ENCODE measurements around the gene SKOR1.

SKOR1 gene

GRCh38 chr15:67794832-67795574, 30.3 kb upstream of the SKOR1 start:
- DNase-seq (ENCODE audit: low spot score), result no peak

GRCh38 chr15:67796196-67797127, 28.8 kb upstream of the SKOR1 start:
- DNase-seq (ENCODE audit: low spot score), result no peak

DNA sequence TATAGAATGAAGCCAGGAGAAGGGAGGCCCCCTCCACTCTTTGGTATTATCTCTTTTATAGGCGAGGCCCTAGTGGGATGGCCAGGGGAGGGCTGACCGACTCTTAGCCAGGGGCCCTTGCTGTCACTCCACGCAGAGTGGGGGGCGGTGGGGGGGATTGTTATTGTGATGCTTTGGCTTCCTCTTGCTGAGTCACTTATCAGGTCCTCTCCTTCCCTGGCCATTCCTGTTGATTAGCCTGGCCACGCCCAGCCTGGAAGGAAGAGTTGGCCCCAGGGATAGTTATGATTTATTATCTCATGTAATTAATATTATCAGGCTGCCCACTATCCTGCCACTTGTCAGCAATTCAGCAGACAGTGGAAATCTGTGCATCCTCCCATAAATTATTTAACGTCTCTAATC, 25.5 kb upstream of the SKOR1 start:
- no peak for DNase-seq (ENCODE audit: low spot score)

- DNase-seq (ENCODE audit: low spot score), result no peak
Measured at GRCh38 chr15:67801142-67801541, 24.2 kb upstream of the SKOR1 start.

DNA sequence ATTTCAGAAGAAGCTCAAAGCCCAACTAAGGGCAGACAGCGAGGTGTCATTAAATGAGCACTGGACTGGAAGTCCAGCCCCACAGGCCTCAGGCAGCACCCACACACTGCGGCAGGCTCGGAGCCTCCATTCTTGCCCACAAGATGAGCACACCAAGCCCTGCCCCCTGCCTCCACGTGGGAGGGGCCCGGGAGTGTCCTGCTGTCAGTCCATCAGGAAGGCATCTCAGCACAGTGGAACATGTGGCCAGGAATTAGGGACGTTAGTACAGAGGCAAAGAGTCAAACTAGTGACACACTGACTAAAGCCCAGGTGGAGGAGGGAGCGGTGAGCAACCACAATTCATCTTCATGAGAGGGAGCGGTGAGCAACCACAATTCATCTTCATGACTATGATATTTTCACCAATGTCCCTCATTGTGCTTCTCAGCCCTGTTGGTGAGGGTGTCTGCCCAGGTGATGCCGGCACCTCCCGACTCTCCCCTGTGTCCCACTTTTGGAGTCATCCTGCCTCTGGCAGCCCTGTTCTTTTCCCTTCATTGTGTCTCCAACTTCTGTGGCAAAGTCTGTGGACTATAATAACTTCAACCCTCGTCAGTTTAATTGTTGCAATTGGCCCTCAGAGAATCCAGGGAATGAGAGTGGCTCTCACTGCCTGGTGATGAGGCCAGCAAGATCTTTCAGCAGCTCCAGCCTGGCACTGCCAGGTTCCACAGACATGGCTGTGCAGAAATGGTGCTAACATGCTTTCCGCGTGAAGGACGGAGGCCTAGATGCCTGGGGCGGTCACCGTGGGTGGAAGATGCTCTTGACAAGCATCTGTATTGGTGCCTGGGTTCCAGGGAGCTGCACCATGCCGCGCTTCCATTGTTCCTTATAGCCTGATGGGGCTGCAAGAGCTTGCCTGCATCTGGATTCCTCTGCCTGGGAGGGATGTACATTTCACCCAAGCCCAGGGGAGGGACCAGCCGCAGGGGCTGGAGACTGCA, 23.1 kb upstream of the SKOR1 start:
- no peak for DNase-seq (ENCODE audit: low spot score)

DNA sequence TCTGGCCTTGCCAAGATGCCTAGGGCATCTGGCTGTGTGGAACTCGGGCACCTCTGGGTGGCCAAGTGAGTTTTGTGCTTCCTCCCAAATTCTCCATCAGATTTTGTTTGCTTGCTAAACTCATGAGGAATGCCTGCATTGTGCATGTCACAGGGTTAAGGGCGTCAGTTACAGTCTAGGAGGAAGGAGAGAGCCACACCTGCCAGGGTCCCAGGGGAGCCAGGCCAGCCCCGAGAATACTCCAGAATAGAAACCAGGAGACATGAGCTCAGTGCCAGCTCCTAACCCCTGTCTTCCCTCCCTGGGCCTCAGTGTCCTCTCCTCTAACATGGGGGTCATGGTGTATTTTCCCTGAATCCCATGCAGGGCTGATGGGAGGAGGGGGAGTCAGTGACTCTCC, 22.0 kb upstream of the SKOR1 start:
- DNase-seq (ENCODE audit: low spot score), result no peak

- DNase-seq (ENCODE audit: low spot score), result no peak
Measured at GRCh38 chr15:67803996-67804843, 21.1 kb upstream of the SKOR1 start.

DNA sequence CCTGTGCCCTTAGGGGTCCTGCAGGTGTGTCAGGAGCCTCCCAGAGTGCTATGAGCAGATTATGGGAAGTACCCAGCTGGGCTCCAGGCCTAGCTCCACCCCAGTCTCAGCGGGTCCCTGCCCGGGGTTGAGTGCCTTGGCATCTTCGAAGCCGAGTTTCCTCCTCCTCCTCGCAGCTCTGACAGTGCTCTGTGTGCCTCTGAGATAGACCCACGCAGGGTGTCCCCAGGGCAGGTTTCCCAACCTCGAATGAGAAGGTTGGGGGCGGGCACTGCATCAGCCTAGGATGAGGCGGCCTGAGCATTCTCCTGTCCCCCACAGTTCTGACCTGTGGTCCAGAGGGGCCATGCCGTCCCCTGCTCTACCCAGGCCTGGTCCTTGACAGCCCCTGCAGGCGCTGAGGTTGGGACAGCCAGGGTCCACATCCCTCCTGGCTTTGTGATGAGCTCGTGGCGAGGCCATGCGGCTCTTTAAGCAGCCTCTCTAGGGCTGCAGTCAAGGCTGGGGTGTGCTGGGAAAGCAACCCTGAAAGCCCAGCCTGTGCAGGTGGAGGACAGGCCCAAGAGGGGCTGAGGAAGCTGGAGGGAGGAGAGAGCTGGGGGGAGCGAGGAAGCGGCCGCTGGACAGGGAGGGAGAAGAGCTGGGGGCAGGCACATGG, 20.2 kb upstream of the SKOR1 start:
- DNase-seq (ENCODE audit: low spot score), result no peak

DNA sequence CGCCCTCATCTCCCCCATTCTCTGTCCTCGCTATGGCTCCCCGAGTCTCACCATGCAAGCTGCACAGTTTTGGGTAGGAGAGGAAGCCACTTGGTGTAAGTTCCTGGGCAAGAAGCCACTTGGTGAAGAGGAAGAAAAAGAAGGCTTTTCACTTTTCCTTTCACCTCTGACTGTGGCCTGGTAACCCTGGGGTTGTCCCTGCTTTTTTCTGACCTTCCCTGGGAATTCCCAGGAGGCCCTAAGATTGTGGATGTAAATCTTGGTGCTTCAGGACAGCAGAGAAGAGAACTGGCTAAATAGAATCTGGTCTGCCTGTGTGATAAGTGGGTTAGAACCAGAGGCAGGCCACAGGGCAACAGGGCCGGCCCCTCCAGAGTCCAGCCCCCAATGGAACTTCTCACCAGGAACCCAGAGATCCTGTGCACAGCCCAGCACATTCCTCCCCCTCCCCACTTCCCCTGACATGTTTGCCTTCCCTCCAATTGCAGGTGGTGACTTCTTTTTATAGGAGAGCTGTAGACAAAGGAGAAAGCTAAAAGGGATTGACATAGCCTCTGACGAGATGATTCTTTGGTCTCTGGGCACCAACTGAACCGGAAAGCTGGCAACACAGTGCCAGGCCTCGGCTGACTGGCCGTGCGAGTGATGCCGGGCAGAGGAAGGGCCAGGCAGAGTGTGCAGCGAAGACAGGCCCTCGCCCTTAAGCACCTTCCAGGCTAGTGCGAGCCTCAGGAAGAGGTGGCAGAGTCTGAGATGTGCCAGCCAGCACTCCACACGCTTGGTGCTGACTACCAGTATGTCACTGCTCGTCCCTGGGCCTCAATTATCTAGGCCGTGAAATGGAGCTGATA, 19.4 kb upstream of the SKOR1 start:
- peak; percentile 33 for DNase-seq (ENCODE audit: low spot score)

DNA sequence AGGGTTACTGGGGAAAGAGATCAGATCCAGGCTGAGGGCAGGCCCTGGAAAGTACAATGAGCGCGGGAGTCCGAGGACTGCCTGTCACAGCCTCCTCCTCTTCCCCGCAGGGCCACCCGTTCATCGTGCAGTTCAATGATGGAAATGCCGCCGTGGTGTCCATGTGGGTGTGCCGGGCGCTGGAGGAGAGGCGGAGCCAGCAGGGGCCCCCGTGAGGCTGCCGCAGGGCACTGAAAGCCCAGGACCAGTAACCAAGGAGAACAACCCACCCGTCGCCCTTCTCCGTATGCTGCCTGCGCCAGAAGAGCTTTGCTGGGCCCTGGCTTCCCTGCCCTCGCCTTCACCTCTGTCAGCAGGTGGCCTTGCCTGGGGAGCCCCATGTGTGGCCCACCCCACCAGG, 18.8 kb upstream of the SKOR1 start:
- no peak for DNase-seq (ENCODE audit: low spot score)

DNA sequence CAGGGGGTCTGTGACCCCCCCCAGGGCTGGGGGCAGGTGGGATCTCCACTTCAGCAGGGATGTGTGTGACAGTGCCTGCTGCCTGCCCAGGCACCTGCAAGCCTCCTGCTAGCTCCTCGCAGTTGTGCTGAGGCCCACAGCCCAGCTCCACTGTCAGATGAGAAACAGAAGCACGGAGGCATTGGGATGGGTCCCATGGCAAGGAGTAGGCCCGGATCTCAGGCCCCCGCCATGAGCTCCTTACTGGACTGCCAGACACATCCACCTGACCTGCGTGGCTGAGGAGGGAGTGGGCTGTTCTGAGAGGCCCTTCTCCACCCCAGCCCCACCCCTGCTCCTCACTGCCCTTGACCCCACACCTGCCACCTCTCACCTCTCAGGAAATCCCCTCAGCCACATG, 18.2 kb upstream of the SKOR1 start:
- no peak for DNase-seq (ENCODE audit: low spot score)

DNA sequence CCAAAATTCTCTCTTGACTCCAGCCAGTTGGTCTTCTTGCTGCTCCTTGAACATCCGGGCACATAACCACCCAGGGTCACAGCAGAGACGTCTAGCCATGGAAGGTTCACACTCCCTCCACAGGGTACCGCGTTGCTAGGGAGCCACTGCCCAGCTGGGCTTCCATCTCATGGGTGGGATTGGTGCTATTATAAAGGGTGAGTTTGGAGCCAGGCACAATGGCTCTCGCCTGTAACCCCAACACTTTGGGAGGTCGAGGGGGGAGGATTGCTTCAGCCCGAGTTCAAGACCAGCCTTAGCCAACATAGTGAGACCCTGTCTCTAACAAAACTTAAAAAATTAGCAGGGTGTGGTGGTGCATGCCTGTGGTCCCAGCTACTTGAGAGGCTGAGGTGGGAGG, 17.5 kb upstream of the SKOR1 start:
- no peak for DNase-seq (ENCODE audit: low spot score)

DNA sequence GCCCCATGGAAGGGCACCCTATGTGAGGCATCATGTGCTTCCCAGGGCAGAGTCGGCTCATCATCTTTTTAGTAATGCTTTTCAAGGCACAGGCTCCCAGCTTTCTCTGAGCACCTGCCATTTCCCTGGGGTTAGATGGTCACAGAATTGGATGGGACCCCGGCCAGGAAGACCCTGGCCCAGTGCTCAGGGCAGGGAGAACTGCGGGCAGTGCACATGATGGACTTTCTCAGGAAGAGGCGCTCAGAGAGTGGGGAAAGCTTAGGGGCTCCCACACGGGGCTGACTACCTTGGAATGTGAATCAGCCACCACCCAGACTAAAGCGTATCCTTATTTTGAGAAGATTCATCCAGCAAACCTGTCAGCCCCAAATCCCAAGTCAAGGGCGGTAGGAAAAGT, 16.5 kb upstream of the SKOR1 start:
- no peak for DNase-seq (ENCODE audit: low spot score)

DNA sequence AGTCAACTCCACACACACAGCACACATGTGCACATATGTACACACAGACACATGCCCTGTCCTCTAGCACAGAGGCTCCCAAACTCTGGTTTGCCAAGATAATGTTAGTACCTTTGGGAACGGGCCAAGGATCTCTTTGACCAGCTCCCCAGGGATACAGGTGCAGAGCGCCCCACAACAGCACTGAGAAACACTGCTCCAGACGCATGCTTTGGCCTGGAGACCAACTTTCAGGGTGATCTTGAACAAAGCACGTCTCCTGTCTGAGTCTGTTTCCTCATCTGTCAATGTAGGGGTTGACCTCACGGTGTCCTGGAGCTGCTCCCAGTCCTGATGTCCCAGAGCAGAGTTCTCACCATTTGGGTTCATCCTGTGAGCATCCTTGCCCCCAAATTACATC, 15.9 kb upstream of the SKOR1 start:
- no peak for DNase-seq (ENCODE audit: low spot score)

GRCh38 chr15:67809866-67810265, 15.4 kb upstream of the SKOR1 start:
- DNase-seq (ENCODE audit: low spot score), result no peak

DNA sequence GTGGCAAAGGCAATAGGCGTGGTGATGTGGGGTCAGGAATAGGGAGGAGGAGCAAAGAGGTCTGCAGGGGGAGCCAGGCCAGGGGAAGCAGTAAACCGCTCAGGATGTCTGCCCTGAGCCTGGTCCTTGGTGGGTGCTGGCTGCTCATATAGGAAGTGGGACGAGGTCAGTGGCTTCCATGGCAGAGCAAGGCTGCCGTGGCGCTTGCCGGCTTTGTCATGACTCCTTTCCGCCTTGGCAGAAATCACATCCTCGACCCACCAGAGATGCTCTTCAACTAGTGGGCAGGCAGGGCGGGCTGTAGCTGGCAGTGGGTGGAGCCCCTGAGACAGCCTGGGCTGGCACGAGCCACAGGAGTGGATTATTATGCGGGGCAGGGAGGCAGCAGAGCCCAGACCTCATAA, 13.1 kb upstream of the SKOR1 start:
- no peak for DNase-seq (ENCODE audit: low spot score)

DNA sequence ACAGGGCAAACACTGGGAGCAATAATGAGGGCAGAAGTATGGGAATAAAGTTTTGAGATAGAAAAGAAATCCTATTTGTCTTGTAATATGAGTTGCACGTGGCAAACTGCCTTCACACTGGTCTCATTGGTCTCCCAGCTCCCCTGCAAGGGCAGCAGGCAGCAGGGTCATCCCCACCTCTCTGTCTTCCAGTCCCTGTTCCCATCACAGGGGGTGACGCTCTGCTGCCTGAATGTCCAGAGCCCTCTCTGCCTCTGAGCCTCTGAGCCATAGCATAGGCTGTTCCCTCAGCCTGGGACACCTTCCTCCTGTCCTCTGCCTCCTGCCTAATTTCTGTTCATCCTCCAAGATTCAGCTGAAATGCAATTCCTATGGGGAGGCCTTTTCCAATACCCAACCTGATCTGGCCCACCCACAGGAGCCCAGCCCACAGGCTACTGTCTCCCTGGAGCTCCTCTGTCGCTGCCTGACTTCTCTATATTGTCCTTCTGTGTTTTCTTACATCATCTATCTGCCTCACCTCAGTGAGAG, 12.1 kb upstream of the SKOR1 start:
- DNase-seq (ENCODE audit: low spot score), result no peak

DNA sequence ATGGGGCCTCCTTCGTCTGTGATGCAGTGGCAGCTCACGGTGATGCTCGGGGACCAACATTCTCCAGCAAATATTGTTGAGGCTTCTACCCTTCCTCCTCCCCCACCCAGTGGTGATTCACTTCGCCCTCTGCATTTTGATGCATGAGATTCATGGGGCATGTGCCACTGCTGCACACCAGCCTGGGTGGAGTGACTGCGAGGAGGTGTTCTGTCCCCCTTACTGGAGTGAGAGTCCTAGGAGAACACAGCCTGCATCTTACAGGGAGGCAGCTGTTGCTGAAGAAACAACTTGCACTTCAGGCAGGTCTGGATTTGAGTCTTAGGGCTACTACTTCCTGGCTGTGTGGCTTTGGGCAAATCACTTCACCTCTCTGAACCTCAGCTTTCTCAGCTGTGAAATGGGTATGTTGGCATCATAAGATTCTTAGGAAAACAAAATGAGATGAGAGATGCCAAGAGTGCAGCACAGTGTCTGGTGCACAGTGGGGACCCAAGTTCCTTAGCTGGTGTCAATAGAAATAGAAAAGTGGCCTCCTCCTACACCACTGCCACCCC, 10.2 kb upstream of the SKOR1 start:
- no peak for DNase-seq (ENCODE audit: low spot score)

DNA sequence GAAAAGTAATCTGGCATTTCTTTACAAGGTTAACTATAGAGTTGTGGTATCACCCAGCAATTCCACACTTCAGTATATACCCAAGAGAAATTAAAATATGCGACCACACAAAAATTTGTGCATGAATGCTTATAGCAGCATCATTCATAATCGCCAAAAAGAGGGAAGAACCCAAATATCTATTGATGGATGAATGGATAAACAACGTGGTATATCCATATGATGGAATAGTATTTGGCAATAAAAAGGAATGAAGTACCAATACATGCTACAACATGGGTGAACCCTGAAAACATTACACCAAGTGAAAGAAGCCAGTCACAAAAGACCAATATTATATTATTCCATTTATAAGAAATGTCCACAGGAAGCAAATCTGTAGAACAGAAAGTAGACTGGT, 8.6 kb upstream of the SKOR1 start:
- DNase-seq (ENCODE audit: low spot score), result no peak

Data from kidney tubule cell (primary cell).